Stimulated activated CD4-positive, alpha-beta T cell treated with anti-CD3 and anti-CD28 coated beads, TNF-alpha, amount 100 ng/mL, for 48 hours (primary cell): ENCODE data around the gene CLIC4.
"Not testable (repeated sequence)": the region's sequence is repeated elsewhere in the genome, so short reads cannot be mapped to it uniquely, and the experiment has no call there.

Experiments
- DNase-seq, 3 donors: peaks; one replicate each; pipeline ENCODE4 v3.0.0-alpha.2; 2020; ENCODE audit warnings: low read depth in 3 of 3

The CLIC4 gene

GRCh38 chr1:24771574-24771973 is 26.3 kb downstream of the CLIC4 start:
- DNase-seq = no peak

- DNase-seq = no peak
Measured at GRCh38 chr1:24773618-24774017, 28.4 kb downstream of the CLIC4 start.

GRCh38 chr1:24775348-24775747 is 30.1 kb downstream of the CLIC4 start:
- DNase-seq = no peak

DNA sequence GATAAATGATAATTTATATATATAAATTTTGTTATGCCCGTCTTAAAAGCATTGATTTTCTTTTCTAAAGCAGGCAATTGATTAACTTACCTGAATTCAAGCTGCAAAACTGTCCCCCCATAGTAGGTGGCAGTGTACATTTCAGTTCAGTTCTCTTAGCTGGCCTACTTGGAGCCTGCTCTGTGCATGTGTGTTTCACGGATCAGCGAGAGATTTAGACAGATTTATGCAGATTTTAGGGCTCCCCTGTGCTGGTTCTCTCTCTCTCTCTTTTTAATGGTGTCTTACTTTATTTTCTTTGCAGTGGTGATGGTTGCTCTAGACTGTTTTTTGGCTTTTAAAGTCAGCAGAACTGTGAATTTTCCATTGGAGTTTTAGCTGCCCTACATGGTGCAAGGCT is 30.7 kb downstream of the CLIC4 start:
- DNase-seq = no peak

DNA sequence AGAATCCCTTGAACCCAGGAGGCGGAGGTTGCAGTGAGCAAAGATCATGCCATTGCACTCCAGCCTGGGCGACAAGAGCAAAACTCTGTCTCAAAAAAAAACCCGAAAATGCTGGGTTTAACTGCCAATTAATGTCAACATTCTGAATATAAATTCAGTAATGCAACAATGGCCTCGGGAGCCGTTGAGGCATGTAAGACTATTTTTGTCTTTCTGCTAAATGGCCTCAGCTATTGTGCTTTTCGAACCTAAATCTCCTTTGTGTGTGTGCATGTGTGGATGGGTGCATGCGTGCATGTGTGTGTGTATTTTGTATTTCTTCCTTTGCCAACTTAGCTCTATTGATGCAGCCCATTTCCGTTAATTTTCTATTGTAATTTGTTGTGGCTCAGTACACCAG is 31.6 kb downstream of the CLIC4 start:
- no peak for DNase-seq

GRCh38 chr1:24778141-24778540 is 32.9 kb downstream of the CLIC4 start:
- no peak for DNase-seq

DNA sequence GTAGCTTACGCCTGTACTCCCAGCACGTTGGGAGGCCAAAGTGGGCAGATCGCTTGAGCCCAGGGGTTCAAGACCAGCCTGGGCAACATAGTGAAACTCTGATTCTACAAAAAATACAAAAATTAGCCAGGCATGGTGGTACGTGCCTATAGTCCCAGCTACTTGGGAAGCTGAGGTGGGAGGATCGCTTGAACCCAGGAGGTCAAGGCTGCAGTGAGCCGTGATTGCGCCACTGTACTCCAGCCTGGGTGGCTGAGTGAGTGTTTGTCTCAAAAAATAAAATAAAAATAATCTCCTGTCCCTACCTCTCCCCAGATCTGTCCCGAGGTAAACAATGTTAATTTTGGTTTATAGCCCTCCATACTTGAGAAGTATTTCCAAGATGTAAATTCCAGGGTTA is 34.0 kb downstream of the CLIC4 start:
- not testable (repeated sequence) for DNase-seq

DNA sequence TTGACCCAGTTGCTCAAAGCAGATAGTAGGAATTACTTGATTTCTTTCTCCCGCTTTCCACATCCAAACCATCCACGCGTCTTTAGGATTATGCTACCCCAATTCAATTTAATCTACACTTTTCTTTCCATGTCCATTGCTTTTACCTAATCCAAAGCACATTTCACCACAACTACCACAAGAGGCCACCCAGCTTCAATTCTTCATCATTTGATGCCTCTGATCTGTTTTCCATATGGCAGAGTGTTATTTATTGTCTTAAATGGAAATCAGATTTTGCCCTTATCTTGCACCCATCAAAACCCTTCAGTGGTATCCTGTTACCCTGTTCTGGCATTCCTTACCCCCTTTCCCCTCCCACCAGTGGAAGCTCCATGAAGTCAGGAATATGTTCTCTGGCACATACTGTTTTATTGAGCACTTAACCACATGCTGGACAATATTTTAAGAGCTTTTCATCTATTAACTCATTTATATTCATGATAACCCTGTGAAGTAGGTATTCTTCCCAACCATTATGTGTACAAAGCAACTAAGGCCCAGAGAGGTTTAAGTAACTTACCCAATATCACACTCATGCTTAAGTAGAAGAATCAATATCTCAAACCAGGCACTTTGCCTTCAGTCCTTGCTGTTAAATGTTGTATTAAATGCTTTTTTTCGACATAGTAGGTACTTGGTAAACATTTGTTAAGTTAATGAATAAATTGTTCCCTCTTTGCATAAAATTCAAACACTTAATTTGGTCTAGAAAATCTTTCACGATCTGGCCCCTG is 34.6 kb downstream of the CLIC4 start:
- no peak for DNase-seq

DNA sequence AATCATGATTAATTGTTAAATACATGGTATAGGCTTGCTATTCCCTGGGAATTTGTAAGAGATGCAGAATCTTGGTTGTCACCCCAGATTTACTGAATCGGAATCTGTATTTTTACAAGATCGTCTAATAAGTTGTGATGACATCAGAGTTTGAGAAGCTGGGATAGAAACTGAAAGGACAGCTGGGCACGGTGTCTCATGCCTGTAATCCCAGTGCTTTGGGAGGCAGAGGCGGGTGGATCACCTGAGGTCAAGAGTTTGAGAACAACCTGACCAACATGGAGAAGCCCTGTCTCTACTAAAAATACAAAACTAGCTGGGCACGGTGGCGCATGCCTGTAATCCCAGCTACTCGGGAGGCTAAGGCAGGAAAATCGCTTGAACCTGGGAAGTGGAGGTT is 35.4 kb downstream of the CLIC4 start:
- DNase-seq = not testable (repeated sequence)

DNA sequence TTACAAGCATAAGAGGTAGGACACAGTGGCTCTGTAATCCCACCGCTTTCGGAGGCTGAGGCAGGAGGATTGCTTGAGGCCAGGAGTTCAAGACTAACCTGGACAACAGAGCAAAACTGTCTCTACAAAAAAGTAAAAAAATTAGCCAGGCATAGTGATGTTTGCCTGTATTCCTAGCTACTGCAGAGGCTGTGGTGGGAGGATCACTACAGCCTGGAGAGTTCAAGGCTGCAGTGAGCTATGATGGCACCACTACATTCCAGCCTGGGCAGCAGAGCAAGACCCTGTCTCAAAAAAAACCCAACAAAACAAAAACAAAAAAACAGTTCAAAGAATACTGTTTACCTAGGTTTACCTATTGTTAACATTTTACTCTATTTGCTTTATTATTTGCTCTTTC is 37.4 kb downstream of the CLIC4 start:
- DNase-seq = no peak

- no peak for DNase-seq
Measured at GRCh38 chr1:24783713-24784112, 38.5 kb downstream of the CLIC4 start.

DNA sequence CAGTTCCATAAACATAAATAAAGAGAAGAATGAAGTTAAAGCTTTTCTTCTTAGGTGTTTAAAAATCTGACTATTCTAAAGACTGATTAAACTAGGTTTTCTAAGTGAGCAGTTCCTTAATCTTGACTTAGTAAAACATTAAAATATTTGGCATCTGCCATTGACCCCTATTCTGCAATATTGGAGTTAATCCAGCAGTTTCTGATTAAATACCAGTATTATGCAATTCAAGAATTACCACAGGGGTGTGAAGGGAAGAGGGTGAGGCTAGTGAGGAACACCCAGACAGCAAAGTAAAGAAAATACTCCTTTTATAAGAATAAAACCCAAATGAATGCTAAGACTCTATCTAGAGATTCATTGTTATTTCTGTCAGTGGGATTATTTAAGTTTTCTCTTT is 40.9 kb downstream of the CLIC4 start:
- DNase-seq = no peak

- DNase-seq = no peak
Measured at GRCh38 chr1:24790490-24790889, 45.2 kb downstream of the CLIC4 start.

- no peak for DNase-seq
Measured at GRCh38 chr1:24793447-24794129, 48.3 kb downstream of the CLIC4 start.

DNA sequence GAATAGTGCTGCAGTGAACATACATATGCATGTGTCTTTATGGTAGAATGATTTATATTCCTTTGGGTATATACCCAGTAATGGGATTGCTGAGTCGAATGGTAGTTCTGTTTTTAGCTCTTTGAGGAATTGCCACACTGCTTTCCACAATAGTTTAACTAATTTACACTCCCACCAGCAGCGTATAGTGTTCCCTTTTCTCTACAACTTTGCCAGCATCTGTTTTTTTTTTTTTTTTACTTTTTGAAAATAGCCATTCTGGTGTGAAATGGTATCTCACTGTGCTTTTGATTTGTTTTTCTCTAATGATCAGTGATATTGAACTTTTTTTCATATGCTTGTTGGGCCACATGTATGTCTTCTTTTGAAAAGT is 48.9 kb downstream of the CLIC4 start:
- not testable (repeated sequence) for DNase-seq

DNA sequence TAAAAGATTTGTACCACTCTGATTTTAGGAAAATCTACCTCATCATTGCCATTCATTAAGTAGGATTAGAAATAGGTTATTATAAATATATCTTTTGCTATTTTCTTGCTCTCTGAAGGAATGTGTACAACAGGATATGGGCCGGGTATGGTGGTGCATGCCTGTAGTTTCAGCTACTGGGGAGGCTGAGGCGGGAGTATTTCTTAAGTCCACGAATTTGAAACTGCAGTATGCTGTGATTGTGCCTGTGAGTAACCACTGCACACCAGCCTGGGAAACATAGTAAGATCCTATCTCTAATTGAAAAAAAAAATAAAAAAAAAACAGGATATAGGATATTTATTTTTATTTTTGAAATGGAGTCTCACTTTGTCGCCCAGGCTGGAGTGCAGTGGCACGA is 50.0 kb downstream of the CLIC4 start:
- DNase-seq = no peak

DNA sequence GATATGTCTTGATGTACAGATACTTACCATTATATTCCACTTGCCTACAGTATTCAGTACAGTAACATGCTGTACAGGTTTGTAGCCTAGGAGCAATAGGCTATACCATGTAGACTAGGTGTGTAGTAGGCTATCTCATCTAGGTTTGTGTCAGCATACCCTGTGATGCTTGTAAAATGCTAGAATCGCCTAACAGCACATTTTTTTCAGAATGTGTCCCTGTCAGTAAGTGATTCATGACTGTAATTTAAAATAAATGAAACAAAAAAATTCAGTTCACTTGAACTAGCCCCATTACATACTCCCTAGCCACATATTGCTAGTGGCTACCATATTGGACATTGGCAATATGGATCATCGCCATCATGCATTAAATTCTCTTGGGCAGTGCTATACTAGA is 51.3 kb downstream of the CLIC4 start:
- DNase-seq = no peak

DNA sequence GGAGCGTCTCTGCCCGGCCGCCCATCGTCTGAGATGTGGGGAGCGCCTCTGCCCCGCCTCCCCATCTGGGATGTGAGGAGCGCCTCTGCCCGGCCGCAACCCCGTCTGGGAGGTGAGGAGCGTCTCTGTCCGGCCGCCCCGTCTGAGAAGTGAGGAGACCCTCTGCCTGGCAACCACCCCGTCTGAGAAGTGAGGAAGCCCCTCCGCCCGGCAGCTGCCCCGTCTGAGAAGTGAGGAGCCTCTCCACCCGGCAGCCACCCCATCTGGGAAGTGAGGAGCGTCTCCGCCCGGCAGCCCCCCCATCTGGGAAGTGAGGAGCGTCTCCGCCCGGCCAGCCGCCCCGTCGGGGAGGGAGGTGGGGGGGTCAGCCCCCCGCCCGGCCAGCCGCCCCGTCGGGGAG is 54.0 kb downstream of the CLIC4 start:
- not testable (repeated sequence) for DNase-seq

GRCh38 chr1:24801176-24801575 is 55.9 kb downstream of the CLIC4 start:
- no peak for DNase-seq

- no peak for DNase-seq
Measured at GRCh38 chr1:24803220-24803619, 58.0 kb downstream of the CLIC4 start.

GRCh38 chr1:24803987-24804530 is 58.8 kb downstream of the CLIC4 start:
- no peak for DNase-seq

GRCh38 chr1:24805534-24806301 is 60.5 kb downstream of the CLIC4 start:
- DNase-seq = no peak
